Cardiac muscle cell (in vitro differentiated cells and primary cell): ENCODE measurements around the gene ERBB3. TPM values are rescaled to one million over a fixed set of nuclear protein-coding genes. Genes with fewer than 3 reads are reported as not detected.
A peak's percentile ranks its signal among the peaks of the same experiment; 100 is the strongest.

Source experiments
- DNase-seq, 2 donors: peaks; one replicate each; pipeline versions ENCODE4 v3.0.0 to v3.0.0-alpha.2; 2010 to 2017; ENCODE audit warnings: low read depth in 1 of 2, low spot score in 1 of 2
- H3K27ac ChIP-seq: fragments of 200-600 bp; sonication (generic); 2 replicates; pipeline ENCODE4 v1.5.1; 2016
- H3K27me3 ChIP-seq: fragments of 200-600 bp; sonication (generic); 2 replicates; pipeline ENCODE4 v1.6.0; 2016; ENCODE audit warnings: control low read depth
- H3K36me3 ChIP-seq: fragments of 200-600 bp; sonication (generic); 2 replicates; pipeline ENCODE4 v1.5.1; 2016; ENCODE audit warnings: control low read depth
- H3K4me1 ChIP-seq: fragments of 200-600 bp; sonication (generic); 2 replicates; pipeline ENCODE4 v1.8.1; 2017; ENCODE audit warnings: low read depth, mild to moderate bottlenecking, mixed run types
- H3K4me3 ChIP-seq: fragments of 200-600 bp; sonication (generic); 2 replicates; pipeline ENCODE4 v1.5.1; 2016; ENCODE audit warnings: mild to moderate bottlenecking
- H3K9me3 ChIP-seq: fragments of 200-600 bp; sonication (generic); 2 replicates; pipeline ENCODE4 v1.5.1; 2017; ENCODE audit warnings: low read depth, mild to moderate bottlenecking, control low read depth
- polyA plus RNA-seq: library from polyadenylated mRNA; unstranded; fragments of >200 nt; fragmentation: Nextera tagmentation; extraction: Ambion mirVana; gene quantifications from 2 replicates; pipeline ENCODE4 v1.2.1, GENCODE V29; 2016
- total RNA-seq: library from RNA; depleted of rRNA; stranded (reverse); fragments of >200 nt; gene quantifications from 2 replicates; pipeline ENCODE4 v1.2.3, GENCODE V29; 2016
- TF ChIP-seq, protein P1 (sequence below): IDR thresholded peaks from 2 replicates; pipeline ENCODE4 v1.5.1; 2012; ENCODE audit warnings: low read depth, mild to moderate bottlenecking, low read length

Gene ERBB3
- total and polyA plus RNA-seq, 2 experiments from 2014 or later: 10.5 to 22.0 TPM

- H3K27me3 ChIP-seq: no peaks in the 10 kb centered on the region
- no peaks in the 10 kb centered on the region for H3K36me3 ChIP-seq
- peaks cover 20% of the 10 kb centered on the region for H3K4me1 ChIP-seq
- H3K27ac ChIP-seq: no peak overlapping the region
- DNase-seq: no peak
- no peak overlapping the region for H3K4me3 ChIP-seq
- TF ChIP-seq, protein P1, sequence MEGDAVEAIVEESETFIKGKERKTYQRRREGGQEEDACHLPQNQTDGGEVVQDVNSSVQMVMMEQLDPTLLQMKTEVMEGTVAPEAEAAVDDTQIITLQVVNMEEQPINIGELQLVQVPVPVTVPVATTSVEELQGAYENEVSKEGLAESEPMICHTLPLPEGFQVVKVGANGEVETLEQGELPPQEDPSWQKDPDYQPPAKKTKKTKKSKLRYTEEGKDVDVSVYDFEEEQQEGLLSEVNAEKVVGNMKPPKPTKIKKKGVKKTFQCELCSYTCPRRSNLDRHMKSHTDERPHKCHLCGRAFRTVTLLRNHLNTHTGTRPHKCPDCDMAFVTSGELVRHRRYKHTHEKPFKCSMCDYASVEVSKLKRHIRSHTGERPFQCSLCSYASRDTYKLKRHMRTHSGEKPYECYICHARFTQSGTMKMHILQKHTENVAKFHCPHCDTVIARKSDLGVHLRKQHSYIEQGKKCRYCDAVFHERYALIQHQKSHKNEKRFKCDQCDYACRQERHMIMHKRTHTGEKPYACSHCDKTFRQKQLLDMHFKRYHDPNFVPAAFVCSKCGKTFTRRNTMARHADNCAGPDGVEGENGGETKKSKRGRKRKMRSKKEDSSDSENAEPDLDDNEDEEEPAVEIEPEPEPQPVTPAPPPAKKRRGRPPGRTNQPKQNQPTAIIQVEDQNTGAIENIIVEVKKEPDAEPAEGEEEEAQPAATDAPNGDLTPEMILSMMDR: no peak
- no peaks in the 10 kb centered on the region for H3K9me3 ChIP-seq
Measured at GRCh38 chr12:56086608-56087007, 6.6 kb downstream of the ERBB3 start.

DNA sequence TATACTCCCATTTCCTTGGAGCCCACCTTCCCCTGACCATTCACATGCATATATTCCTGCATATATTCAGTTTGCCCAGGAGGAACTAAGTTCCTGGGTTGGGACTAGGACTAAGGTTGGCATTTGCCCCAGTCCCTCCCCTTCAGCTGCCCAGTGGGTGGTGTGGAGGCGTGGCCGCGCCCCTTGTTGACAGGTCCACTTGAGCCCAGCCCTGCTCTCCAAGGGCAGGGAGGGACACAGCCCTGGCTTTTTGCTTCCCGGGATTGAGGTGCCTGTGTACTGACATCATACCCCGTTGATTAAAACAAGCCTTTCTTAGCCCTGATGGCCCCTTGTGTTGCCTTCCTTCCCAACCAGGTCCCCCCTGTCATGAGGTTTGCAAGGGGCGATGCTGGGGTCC is 7.3 kb downstream of the ERBB3 start:
- Histone ChIP-seq H3K27ac (peak overlapping the region; percentile 26), H3K4me1 (peaks cover 14% of the 10 kb centered on the region), H3K4me3 (no peak overlapping the region), H3K9me3 (no peaks in the 10 kb centered on the region), H3K36me3 (no peaks in the 10 kb centered on the region), H3K27me3 (no peaks in the 10 kb centered on the region)
- DNase-seq: peak; percentile 17 to 81
- TF ChIP-seq, protein P1: no peak

- H3K27me3 ChIP-seq: no peaks in the 10 kb centered on the region
- peaks cover 3% of the 10 kb centered on the region for H3K36me3 ChIP-seq
- TF ChIP-seq, protein P1: no peak
- DNase-seq: no peak
- H3K4me3 ChIP-seq: no peak overlapping the region
- H3K9me3 ChIP-seq: no peaks in the 10 kb centered on the region
- no peak overlapping the region for H3K27ac ChIP-seq
- no peaks in the 10 kb centered on the region for H3K4me1 ChIP-seq
Measured at GRCh38 chr12:56097738-56098137, 17.8 kb downstream of the ERBB3 start.

- no peaks in the 10 kb centered on the region for H3K27me3 ChIP-seq
- no peak overlapping the region for H3K4me3 ChIP-seq
- no peaks in the 10 kb centered on the region for H3K4me1 ChIP-seq
- no peak for DNase-seq
- no peak overlapping the region for H3K27ac ChIP-seq
- no peaks in the 10 kb centered on the region for H3K9me3 ChIP-seq
- TF ChIP-seq, protein P1: no peak
- no peaks in the 10 kb centered on the region for H3K36me3 ChIP-seq
Measured at GRCh38 chr12:56098592-56098991, 18.6 kb downstream of the ERBB3 start.

GRCh38 chr12:56099787-56100186 is 19.8 kb downstream of the ERBB3 start:
- no peak overlapping the region for H3K4me3 ChIP-seq
- no peaks in the 10 kb centered on the region for H3K27me3 ChIP-seq
- H3K36me3 ChIP-seq: no peaks in the 10 kb centered on the region
- no peak for DNase-seq
- no peaks in the 10 kb centered on the region for H3K9me3 ChIP-seq
- no peak overlapping the region for H3K27ac ChIP-seq
- TF ChIP-seq, protein P1: no peak
- H3K4me1 ChIP-seq: no peaks in the 10 kb centered on the region

GRCh38 chr12:56101045-56101444 is 21.1 kb downstream of the ERBB3 start:
- Histone ChIP-seq H3K4me1 (peaks cover 9% of the 10 kb centered on the region), H3K9me3 (no peaks in the 10 kb centered on the region), H3K36me3 (no peaks in the 10 kb centered on the region), H3K4me3 (no peak overlapping the region), H3K27me3 (no peaks in the 10 kb centered on the region), H3K27ac (no peak overlapping the region)
- TF ChIP-seq, protein P1: no peak
- no peak for DNase-seq
